Measurements from ENCODE around the gene TNS3. TPM values are rescaled to one million over a fixed set of nuclear protein-coding genes. Genes with fewer than 3 reads are reported as not detected.

TNS3 gene
- total RNA-seq, 4 donors from 2014 or later = 27.2 to 110 (median 47.5) TPM

DNA sequence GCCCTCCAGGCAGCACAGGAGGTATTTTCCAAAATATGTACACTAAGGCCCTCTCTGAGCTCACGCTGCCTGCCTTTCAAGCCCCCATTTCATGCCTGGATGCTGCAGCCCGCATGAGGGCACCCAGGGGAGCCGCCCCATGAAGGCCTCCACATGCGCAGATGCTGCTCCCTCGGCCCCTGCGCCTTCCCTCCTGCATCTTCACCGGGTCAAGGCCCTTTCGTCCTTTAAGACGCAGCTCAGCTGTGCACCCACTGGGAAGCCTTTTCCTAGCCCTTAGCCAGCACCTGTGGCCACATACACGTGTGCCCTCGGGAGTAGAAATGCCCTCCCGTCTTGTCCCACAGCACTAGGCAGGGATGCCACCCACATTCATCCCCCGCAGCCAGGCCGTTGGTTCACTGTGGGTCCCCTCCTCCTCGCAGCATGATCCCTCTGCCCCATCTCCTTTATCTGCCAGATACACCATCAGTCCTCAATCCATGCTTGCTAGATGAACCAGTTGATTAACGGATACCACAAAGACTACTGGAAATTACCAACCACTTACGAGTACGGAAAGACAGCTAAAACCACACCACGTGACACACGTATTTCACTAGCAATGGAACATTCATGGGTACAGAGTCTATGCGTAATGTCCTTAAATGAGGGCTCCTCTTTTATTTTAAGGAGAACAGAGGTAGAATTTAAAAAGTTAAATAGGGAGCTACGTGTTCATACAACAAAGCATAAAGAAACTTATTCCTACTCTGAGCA lies 278.0 kb downstream of the TNS3 start:
- intact Hi-C loops (cut with DNase I; ENCODE audit: low total_unique reads) = no loop called here
- no peak for TF ChIP-seq POLR2A (IDR thresholded peaks at IDR 0.05)
- TF ChIP-seq, protein P1, sequence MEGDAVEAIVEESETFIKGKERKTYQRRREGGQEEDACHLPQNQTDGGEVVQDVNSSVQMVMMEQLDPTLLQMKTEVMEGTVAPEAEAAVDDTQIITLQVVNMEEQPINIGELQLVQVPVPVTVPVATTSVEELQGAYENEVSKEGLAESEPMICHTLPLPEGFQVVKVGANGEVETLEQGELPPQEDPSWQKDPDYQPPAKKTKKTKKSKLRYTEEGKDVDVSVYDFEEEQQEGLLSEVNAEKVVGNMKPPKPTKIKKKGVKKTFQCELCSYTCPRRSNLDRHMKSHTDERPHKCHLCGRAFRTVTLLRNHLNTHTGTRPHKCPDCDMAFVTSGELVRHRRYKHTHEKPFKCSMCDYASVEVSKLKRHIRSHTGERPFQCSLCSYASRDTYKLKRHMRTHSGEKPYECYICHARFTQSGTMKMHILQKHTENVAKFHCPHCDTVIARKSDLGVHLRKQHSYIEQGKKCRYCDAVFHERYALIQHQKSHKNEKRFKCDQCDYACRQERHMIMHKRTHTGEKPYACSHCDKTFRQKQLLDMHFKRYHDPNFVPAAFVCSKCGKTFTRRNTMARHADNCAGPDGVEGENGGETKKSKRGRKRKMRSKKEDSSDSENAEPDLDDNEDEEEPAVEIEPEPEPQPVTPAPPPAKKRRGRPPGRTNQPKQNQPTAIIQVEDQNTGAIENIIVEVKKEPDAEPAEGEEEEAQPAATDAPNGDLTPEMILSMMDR (IDR thresholded peaks at IDR 0.05) = no peak
- Histone ChIP-seq H3K4me1 (no peaks in the 10 kb centered on the region), H3K27ac (no peak overlapping the region), H3K4me3 (no peak overlapping the region), H3K36me3 (no peaks in the 10 kb centered on the region), H3K9me3 (no peaks in the 10 kb centered on the region), H3K27me3 (no peaks in the 10 kb centered on the region)
- DNase-seq = no peak

DNA sequence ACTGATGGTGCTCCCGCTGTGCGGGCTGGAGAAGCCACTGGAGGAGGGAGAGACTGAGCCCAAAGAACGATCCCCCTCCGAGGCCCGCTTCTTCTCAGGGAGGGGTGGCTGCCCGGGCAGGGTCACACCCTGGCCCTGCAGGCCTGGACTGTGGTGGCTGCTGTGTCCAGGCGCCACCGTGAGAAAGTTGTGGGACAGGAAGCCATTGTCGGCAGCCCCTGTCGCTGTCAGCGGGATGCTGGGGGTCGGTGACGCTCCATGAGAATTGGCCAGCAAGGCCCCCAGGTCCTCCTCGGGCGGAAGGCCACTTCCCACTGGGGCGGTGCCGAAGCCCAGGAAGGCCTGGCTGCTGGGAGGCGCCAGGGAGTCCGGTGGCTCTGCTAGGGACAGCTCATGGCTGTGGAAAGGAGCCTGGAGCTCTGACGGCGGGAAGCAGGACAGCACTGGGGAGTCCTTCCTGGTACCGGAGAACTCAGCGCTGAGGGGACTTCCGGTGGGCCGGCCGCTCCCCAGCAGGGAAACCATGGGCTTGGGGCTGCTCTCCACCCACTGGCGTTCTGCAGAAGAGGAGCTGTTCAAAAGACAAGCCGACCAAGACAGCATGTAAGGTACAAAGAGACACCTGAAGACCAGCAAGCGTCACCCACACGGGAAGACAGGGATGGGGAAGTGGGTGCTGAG lies 278.8 kb downstream of the TNS3 start:
- no peaks in the 10 kb centered on the region for H3K36me3 ChIP-seq
- no peaks in the 10 kb centered on the region for H3K9me3 ChIP-seq
- H3K27ac ChIP-seq = no peak overlapping the region
- no peaks in the 10 kb centered on the region for H3K27me3 ChIP-seq
- intact Hi-C loops (cut with DNase I; ENCODE audit: low total_unique reads) = no loop called here
- TF ChIP-seq, protein P1 (IDR thresholded peaks at IDR 0.05) = no peak
- no peak for TF ChIP-seq POLR2A (IDR thresholded peaks at IDR 0.05)
- no peak for DNase-seq
- H3K4me3 ChIP-seq = no peak overlapping the region
- no peaks in the 10 kb centered on the region for H3K4me1 ChIP-seq

DNA sequence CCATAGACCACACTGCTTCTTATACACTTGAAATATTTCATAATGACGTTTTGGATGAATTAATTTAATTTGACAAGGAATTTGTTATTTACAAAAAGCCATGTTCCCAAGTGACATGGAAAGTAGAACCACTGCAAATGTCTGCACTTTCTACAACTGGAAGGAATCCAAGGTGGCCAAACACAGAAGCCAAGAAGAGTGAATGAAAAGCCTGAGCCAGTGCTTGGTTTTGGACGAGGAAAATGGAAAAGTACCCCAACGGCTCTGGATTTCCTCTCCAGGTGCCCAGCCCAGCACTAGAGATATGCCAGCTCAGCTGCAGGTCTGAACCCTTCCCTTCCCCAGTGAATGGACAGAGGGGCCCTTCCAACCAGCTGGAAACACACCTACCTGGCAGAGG lies 279.4 kb downstream of the TNS3 start:
- Histone ChIP-seq H3K4me1 (no peaks in the 10 kb centered on the region), H3K27me3 (no peaks in the 10 kb centered on the region), H3K4me3 (no peak overlapping the region), H3K9me3 (no peaks in the 10 kb centered on the region), H3K27ac (no peak overlapping the region), H3K36me3 (no peaks in the 10 kb centered on the region)
- DNase-seq = no peak
- TF ChIP-seq, protein P1 (IDR thresholded peaks at IDR 0.05) = no peak
- no peak for TF ChIP-seq POLR2A (IDR thresholded peaks at IDR 0.05)
- intact Hi-C loops (cut with DNase I; ENCODE audit: low total_unique reads) = no loop called here

DNA sequence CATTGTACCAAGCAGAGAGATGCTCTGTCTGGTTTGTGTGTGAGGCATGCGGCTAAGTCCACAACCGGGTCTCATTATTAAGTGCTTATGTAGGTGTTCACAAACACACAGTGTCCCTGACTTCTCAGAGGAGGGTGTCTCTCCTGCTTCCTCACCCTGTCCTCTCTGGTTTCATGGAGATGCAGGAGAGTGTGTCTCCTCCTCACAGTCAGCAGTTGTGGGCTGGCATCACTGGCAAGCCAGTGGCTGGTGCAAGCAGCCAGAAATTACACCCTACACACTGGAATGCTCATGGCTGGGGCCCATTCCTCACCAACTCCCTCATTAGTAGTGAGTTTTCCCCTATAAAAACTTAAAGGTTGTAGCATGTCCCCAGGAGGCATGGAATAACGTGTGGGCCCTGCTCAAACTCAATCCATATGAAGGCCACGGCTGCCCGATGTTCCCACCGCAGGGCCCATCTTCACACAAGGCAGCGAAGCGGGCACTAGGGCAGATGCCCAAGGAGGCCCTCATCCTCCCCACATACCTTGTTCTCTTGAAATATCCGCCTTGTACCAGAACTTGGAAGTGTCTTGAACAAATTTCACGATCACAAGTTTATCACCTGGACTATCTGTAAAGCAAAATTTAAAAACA lies 280.1 kb downstream of the TNS3 start:
- H3K36me3 ChIP-seq = no peaks in the 10 kb centered on the region
- no peak overlapping the region for H3K4me3 ChIP-seq
- no peak for DNase-seq
- TF ChIP-seq POLR2A (IDR thresholded peaks at IDR 0.05) = no peak
- TF ChIP-seq, protein P1 (IDR thresholded peaks at IDR 0.05) = no peak
- H3K9me3 ChIP-seq = no peaks in the 10 kb centered on the region
- intact Hi-C loops (cut with DNase I; ENCODE audit: low total_unique reads) = no loop called here
- H3K4me1 ChIP-seq = no peaks in the 10 kb centered on the region
- no peaks in the 10 kb centered on the region for H3K27me3 ChIP-seq
- H3K27ac ChIP-seq = no peak overlapping the region

DNA sequence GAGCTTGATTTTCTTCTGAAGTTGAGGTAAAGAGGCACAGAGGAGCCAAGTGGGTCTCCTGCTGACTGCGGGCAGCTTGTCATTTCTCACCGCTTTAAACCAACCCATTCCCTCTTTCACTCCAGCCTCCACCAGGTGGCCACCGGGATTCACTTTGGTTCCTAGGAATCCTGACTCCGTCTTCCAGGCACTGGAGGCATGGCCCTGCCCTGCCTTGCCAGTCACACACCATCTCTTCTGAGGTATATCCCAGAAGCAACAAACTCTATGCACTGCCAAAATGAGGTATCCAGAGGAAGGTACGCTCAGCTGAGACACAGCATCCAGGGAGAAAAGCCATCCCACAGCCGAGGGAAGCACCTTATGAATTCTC lies 280.8 kb downstream of the TNS3 start:
- H3K27ac ChIP-seq = no peak overlapping the region
- H3K4me1 ChIP-seq = no peaks in the 10 kb centered on the region
- no peaks in the 10 kb centered on the region for H3K9me3 ChIP-seq
- no peak overlapping the region for H3K4me3 ChIP-seq
- no peak for DNase-seq
- no peaks in the 10 kb centered on the region for H3K36me3 ChIP-seq
- TF ChIP-seq, protein P1 (IDR thresholded peaks at IDR 0.05) = no peak
- TF ChIP-seq POLR2A (IDR thresholded peaks at IDR 0.05) = no peak
- no peaks in the 10 kb centered on the region for H3K27me3 ChIP-seq
- intact Hi-C loops (cut with DNase I; ENCODE audit: low total_unique reads) = no loop called here

All from uterus (tissue), 4 donors.